Skeletal muscle satellite cell (primary cell): ENCODE measurements around the gene RING1.
"Not testable (repeated sequence)": the region's sequence is repeated elsewhere in the genome, so short reads cannot be mapped to it uniquely, and the experiment has no call there.

Experiments used
- H3K27me3 ChIP-seq: 2 replicates; pipeline ENCODE4 v1.7.0; 2013; ENCODE audit warnings: low read length; ENCODE audit not compliant: control insufficient read depth, insufficient read depth
- H3K36me3 ChIP-seq: 2 replicates; pipeline ENCODE4 v1.7.0; 2013; ENCODE audit warnings: mild to moderate bottlenecking, control low read depth, low read length; ENCODE audit not compliant: insufficient read depth
- H3K4me1 ChIP-seq: 2 replicates; pipeline ENCODE4 v1.7.0; 2013; ENCODE audit warnings: low read length; ENCODE audit not compliant: control insufficient read depth, insufficient read depth
- H3K4me2 ChIP-seq: 2 replicates; pipeline ENCODE4 v1.7.0; 2013; ENCODE audit warnings: mild to moderate bottlenecking, low read length
- H3K4me3 ChIP-seq: 2 replicates; pipeline ENCODE4 v1.7.0; 2013; ENCODE audit warnings: low read length
- H3K9ac ChIP-seq: 2 replicates; pipeline ENCODE4 v1.7.0; 2013; ENCODE audit warnings: mild to moderate bottlenecking, low read depth, low read length, moderate library complexity
- H3K9me3 ChIP-seq: replicated peaks from 2 replicates; pipeline ENCODE4 v1.7.0; 2013; ENCODE audit warnings: mild to moderate bottlenecking, control low read depth, low read length

Gene RING1

DNA sequence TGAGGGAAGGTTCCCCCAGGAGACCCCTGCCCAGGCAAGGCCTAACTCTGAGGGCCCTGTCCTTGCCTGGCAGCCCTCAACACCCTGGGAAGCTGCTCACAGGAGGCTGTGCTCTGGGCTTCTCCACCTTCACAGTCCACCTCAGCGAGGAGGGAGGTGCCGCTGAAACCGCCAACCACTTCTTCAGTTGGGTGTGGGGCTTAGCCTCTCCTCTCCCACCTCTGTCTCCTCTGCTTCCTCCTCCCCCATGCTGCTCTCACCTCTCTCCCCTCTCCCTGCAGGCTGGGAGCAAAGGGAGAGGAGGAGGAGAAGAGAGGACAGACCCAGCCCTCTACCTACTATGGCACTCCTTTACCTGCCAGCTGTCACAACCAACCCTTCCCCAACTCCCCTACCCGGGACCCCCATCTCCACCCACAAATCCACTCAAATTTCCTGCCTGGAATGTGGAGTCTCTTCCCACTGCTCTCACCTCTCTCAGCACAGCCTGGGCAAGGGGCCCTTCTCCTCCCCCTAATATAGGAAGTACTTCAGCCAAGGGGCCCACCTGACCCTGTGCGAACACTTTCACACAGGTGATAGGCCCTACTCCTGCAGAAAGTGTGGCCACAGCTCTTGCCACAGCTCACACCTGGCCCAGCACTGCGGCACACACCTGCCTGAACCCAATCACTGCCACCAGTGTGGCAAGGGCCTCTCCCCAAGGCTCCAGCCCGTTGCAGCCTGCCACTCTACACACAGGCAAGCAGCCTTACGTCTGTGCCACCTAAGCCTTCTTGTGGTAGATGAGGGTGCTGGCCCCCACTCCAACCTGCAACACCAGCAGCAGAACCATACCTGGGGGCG is 7.2 kb downstream of the RING1 start:
- Histone ChIP-seq H3K4me3 (no peak overlapping the region), H3K27me3 (peaks cover 35% of the 10 kb centered on the region), H3K36me3 (peaks cover 5% of the 10 kb centered on the region), H3K4me2 (no peak overlapping the region), H3K9me3 (no peaks in the 10 kb centered on the region), H3K9ac (no peak overlapping the region), H3K4me1 (peaks cover 16% of the 10 kb centered on the region)

DNA sequence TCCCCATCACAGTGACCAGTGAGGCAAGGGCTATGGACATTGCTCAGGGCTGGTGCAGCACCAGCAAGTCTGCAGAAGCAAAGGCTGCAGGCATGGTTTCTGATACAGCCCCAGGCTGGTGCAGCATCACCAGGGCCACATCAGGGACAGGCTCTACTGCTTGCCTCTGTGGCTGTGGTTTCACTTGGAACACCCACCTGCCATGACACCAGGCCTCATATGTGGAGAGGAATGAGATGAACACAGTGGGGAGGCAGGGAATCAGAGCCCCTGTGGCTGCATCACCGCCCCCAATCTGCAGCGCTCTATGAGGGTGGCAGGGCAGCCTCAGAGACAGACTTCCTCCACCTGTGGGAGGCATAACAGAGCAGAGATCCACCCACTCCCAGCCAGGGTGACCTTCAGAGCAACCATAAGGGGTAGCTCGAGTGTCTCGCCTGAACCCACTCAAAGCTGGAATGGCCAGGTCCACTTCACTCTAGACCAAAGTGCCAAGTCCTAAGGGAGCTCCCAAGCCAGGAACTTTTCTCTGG is 7.9 kb downstream of the RING1 start:
- Histone ChIP-seq H3K9ac (no peak overlapping the region), H3K4me3 (no peak overlapping the region), H3K27me3 (peaks cover 36% of the 10 kb centered on the region), H3K4me2 (no peak overlapping the region), H3K36me3 (no peaks in the 10 kb centered on the region), H3K9me3 (no peaks in the 10 kb centered on the region), H3K4me1 (peaks cover 16% of the 10 kb centered on the region)

DNA sequence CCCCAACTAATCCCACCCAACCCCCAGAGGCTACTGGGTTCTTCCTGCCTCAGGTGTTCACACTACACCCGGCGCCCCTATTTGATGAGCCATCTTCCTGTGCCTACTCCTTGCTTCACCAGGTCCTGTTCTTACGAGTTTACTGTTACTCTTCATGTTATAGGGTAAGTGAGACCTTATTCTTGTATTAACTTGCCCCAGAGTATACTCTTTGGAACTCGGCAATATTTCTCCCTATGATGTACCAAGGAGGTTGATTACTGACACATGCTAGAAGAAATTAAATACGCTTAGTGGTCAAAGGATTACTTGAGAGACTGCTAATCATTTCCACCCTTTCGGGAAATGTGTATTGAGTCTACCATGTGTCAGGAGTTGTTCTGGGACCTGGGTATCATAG is 8.9 kb downstream of the RING1 start:
- Histone ChIP-seq H3K36me3 (no peaks in the 10 kb centered on the region), H3K9ac (no peak overlapping the region), H3K9me3 (no peaks in the 10 kb centered on the region), H3K4me1 (peaks cover 16% of the 10 kb centered on the region), H3K4me3 (no peak overlapping the region), H3K27me3 (peaks cover 45% of the 10 kb centered on the region), H3K4me2 (no peak overlapping the region)

DNA sequence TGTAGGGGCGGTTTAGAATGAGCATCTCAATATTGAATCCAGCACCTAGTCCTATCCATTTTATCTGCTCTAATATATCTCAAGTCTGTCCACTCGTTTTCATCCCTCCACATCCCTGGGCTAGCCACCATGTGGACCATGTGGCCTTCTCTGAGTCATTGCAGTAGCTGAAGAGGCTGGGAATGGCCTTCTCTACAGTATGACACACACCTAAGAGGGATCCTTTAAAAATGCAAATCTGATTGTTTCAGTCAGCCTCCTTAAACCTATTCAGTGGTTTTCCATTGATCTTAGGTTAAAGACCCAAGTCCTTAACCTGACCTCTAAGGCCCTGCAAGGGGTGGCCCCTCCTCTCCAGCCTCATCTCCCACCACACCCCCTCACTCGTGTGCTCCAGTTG is 9.4 kb downstream of the RING1 start:
- H3K4me1 ChIP-seq: peaks cover 12% of the 10 kb centered on the region
- no peak overlapping the region for H3K4me2 ChIP-seq
- no peak overlapping the region for H3K4me3 ChIP-seq
- peaks cover 48% of the 10 kb centered on the region for H3K27me3 ChIP-seq
- H3K9me3 ChIP-seq: no peaks in the 10 kb centered on the region
- H3K9ac ChIP-seq: no peak overlapping the region
- no peaks in the 10 kb centered on the region for H3K36me3 ChIP-seq

DNA sequence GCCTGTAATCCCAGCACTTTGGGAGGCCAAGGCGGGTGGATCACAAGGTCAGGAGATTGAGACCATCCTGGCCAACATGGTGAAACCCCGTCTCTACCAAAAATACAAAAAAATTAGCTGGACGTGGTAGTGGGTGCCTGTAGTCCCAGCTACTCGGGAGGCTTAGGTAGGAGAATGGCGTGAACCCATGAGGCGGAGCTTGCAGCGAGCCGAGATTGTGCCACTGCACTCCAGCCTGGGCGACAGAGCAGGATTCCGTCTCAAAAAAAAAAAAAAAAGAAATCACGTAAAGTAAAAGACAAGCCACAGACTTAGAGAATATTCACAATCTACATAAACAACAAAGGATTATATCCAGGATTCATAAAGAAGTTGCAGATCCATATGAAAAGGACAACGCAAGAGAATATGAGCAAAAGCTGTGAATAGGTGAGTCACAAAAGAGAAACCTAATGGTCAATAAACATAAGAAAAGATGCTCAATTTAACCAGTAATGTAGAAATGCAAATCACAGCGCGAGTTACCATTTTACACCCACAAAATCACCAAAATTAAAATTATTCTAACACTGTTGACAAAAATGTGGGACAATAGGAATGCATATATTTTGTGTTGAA is 18.3 kb downstream of the RING1 start:
- peaks cover 62% of the 10 kb centered on the region for H3K27me3 ChIP-seq
- H3K4me2 ChIP-seq, H3K4me1 ChIP-seq, H3K9ac ChIP-seq, H3K9me3 ChIP-seq, H3K36me3 ChIP-seq, H3K4me3 ChIP-seq: not testable (repeated sequence)

DNA sequence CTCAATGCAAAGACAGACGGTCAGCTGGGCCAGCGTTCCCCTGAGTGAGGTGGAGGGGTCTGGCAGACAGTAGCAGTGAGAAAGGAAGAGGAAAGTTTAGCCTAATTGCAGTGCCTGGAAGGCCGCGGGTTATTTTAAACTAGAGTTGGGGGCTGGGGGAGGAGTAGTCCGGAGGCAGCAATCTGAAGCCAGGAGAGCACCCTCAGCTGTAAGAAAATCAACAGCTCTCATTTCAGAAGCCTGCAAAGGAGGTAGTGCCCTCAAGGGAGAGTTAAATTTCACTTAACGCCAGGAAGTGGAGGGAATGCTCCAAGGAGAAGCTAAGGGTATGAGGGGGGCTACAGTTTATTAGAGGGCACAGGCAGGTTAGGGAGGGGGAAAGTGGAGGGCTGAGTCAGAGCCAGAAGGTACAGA is 26.9 kb downstream of the RING1 start:
- H3K4me1 ChIP-seq: no peaks in the 10 kb centered on the region
- H3K36me3 ChIP-seq: no peaks in the 10 kb centered on the region
- no peak overlapping the region for H3K4me3 ChIP-seq
- H3K9me3 ChIP-seq: no peaks in the 10 kb centered on the region
- H3K27me3 ChIP-seq: peaks cover 53% of the 10 kb centered on the region
- no peak overlapping the region for H3K4me2 ChIP-seq
- H3K9ac ChIP-seq: no peak overlapping the region

DNA sequence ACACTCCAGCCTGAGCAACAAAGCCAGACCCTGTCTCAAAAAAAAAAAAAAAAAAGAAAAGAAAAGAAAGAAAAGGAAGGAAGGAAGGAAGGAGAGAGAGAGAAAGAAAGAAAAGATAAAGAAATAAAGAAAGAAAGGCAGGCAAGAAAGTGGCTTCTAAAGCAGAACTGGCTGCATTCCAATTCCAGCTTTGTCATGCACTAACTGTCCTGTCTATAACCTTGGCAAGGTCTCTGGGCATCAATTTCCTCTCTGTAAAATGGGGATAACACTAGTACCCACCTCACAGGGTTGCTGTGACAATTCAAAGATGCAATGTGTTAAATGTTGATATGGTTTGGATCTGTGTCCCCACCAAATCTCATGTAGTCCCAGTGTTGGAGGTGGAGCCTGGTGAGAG is 28.0 kb downstream of the RING1 start:
- Histone ChIP-seq H3K27me3 (peaks cover 51% of the 10 kb centered on the region), H3K4me2 (no peak overlapping the region), H3K9me3 (no peaks in the 10 kb centered on the region), H3K4me3 (no peak overlapping the region), H3K9ac (no peak overlapping the region), H3K4me1 (no peaks in the 10 kb centered on the region), H3K36me3 (no peaks in the 10 kb centered on the region)

DNA sequence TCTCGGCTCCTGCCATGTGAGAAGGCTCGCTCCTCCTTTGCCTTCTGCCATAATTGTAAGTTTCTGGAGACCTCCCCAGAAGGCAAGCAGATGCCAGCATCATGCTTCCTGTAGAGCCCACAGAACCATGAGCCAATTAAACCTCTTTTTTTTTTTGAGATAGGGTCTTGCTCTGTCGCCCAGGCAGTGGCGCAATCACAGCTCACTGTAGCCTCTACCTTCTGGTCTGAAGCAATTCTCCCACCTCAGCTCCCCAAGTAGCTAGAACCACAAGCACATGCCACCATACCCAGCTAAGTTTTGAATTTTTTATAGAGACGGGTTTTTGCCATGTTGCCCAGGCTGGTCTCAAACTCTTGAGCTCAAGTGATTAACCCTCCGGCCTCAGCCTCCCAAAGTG is 28.6 kb downstream of the RING1 start:
- Histone ChIP-seq H3K4me2 (no peak overlapping the region), H3K4me1 (no peaks in the 10 kb centered on the region), H3K27me3 (peaks cover 50% of the 10 kb centered on the region), H3K36me3 (no peaks in the 10 kb centered on the region), H3K9ac (no peak overlapping the region), H3K4me3 (no peak overlapping the region), H3K9me3 (no peaks in the 10 kb centered on the region)

DNA sequence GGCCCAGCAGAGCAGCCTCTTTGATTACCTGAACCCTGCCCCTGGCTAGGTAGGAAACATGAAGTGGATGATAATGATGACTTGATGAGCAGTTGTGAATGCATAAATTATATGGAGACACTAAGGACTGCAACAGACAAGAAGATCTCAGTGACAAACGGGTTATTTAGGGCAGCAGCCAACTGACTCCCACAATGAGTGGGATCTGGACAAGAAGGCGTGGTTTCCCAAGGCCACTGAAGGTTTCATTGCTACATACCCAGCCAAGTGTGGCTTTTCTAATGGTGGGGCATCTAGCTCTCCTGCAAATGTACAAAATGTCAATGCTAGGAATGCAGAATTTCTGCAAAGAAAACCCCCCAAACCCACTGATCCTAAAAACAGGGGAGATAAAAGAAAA is 29.4 kb downstream of the RING1 start:
- no peak overlapping the region for H3K9ac ChIP-seq
- no peaks in the 10 kb centered on the region for H3K4me1 ChIP-seq
- peaks cover 57% of the 10 kb centered on the region for H3K27me3 ChIP-seq
- H3K4me2 ChIP-seq: no peak overlapping the region
- no peak overlapping the region for H3K4me3 ChIP-seq
- no peaks in the 10 kb centered on the region for H3K9me3 ChIP-seq
- no peaks in the 10 kb centered on the region for H3K36me3 ChIP-seq

DNA sequence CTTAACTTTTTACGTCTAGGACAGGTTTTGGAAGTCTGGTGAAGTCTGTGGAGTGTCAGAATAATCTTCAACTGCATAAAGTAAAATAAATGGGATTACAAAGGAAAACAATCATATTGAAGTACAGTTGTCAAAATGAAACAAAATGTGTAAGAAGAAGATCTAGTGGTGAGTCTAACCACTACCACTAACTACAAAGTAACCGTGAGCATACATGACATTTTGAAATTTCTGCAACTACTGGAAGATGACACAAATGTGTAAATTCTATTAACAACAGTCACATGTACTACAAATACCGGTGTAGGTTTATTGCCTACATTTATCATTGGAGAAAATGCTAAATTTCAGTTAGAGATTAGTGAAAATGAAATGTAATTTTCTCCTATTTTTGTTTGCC is 33.7 kb downstream of the RING1 start:
- H3K9ac ChIP-seq: no peak overlapping the region
- peaks cover 37% of the 10 kb centered on the region for H3K27me3 ChIP-seq
- H3K4me2 ChIP-seq: no peak overlapping the region
- H3K4me3 ChIP-seq: no peak overlapping the region
- H3K36me3 ChIP-seq: no peaks in the 10 kb centered on the region
- no peaks in the 10 kb centered on the region for H3K9me3 ChIP-seq
- H3K4me1 ChIP-seq: no peaks in the 10 kb centered on the region

DNA sequence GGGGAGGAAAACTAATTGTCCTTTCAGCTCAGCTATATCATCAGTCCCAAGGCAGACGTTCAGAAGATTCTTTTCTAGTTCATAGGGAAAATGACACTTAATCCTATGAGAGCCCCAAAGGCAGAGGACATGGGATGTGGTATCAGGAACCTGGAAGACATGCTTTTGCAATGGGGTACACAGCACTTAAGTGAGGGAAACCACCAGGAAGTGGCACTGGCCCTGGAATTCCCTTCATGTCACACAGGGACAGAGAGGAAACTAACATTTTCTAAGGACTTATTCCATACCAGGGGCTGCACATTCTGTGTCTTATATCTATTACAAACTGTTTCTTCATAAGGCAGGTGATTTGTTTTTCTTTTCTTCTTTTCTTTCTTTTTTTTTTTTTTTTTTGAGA is 35.2 kb downstream of the RING1 start:
- Histone ChIP-seq H3K9me3 (no peaks in the 10 kb centered on the region), H3K9ac (no peak overlapping the region), H3K4me1 (peaks cover 5% of the 10 kb centered on the region), H3K4me2 (no peak overlapping the region), H3K27me3 (peaks cover 30% of the 10 kb centered on the region), H3K36me3 (no peaks in the 10 kb centered on the region), H3K4me3 (no peak overlapping the region)
